HG03354 (cell line): Measurements from ENCODE around the gene NFIA.
"Not testable (repeated sequence)": the region's sequence is repeated elsewhere in the genome, so short reads cannot be mapped to it uniquely, and the experiment has no call there.

Source experiments
- ATAC-seq: cut with Tn5 transposase; IDR thresholded peaks from one replicate; pipeline ENCODE4 v1.9.1; 2021; ENCODE audit warnings: mild to moderate bottlenecking; ENCODE audit not compliant: unreplicated experiment, poor library complexity, severe bottlenecking

The NFIA gene

GRCh38 chr1:61122389-61122788 lies 40.0 kb downstream of the NFIA start:
- ATAC-seq: no peak

GRCh38 chr1:61123326-61123725 lies 41.0 kb downstream of the NFIA start:
- ATAC-seq: no peak

- no peak for ATAC-seq
Observed at GRCh38 chr1:61124078-61124477, 41.7 kb downstream of the NFIA start.

- ATAC-seq: no peak
Observed at GRCh38 chr1:61124696-61125095, 42.3 kb downstream of the NFIA start.

- ATAC-seq: no peak
Observed at GRCh38 chr1:61125263-61125662, 42.9 kb downstream of the NFIA start.

- ATAC-seq: no peak
Observed at GRCh38 chr1:61125895-61126294, 43.5 kb downstream of the NFIA start.

- not testable (repeated sequence) for ATAC-seq
Observed at GRCh38 chr1:61126843-61127242, 44.5 kb downstream of the NFIA start.

- no peak for ATAC-seq
Observed at GRCh38 chr1:61130338-61131000, 48.1 kb downstream of the NFIA start.

GRCh38 chr1:61131248-61131647 lies 48.9 kb downstream of the NFIA start:
- ATAC-seq: no peak

- ATAC-seq: no peak
Observed at GRCh38 chr1:61131716-61132115, 49.4 kb downstream of the NFIA start.

GRCh38 chr1:61132176-61132638 lies 49.8 kb downstream of the NFIA start:
- ATAC-seq: no peak

GRCh38 chr1:61132645-61133334 lies 50.4 kb downstream of the NFIA start:
- ATAC-seq: no peak

GRCh38 chr1:61133335-61134019 lies 51.1 kb downstream of the NFIA start:
- no peak for ATAC-seq

- ATAC-seq: no peak
Observed at GRCh38 chr1:61135291-61135690, 52.9 kb downstream of the NFIA start.

- no peak for ATAC-seq
Observed at GRCh38 chr1:61138305-61138704, 55.9 kb downstream of the NFIA start.

- no peak for ATAC-seq
Observed at GRCh38 chr1:61138921-61139774, 56.8 kb downstream of the NFIA start.

GRCh38 chr1:61139775-61140549 lies 57.6 kb downstream of the NFIA start:
- no peak for ATAC-seq

- no peak for ATAC-seq
Observed at GRCh38 chr1:61140778-61141177, 58.4 kb downstream of the NFIA start.

- no peak for ATAC-seq
Observed at GRCh38 chr1:61141288-61142042, 59.1 kb downstream of the NFIA start.
